HUES48 (cell line): ENCODE data around the gene CDC42EP1.
"Not testable (repeated sequence)": the region's sequence is repeated elsewhere in the genome, so short reads cannot be mapped to it uniquely, and the experiment has no call there.

Source experiments
- H3K27ac ChIP-seq: one replicate; pipeline ENCODE4 v1.7.0; 2013; ENCODE audit warnings: low read depth, low read length, inconsistent platforms
- H3K27me3 ChIP-seq: 2 replicates; pipeline ENCODE4 v1.6.1; 2013; ENCODE audit warnings: mild to moderate bottlenecking, low read length; ENCODE audit not compliant: control insufficient read depth, insufficient read depth
- H3K36me3 ChIP-seq: 2 replicates; pipeline ENCODE4 v1.6.1; 2013; ENCODE audit warnings: low read length; ENCODE audit not compliant: control insufficient read depth, insufficient read depth
- H3K4me1 ChIP-seq: 2 replicates; pipeline ENCODE4 v1.6.1; 2013; ENCODE audit warnings: mild to moderate bottlenecking, low read length; ENCODE audit not compliant: control insufficient read depth, insufficient read depth
- H3K4me3 ChIP-seq: 2 replicates; pipeline ENCODE4 v1.5.1; 2013; ENCODE audit warnings: mild to moderate bottlenecking, low read depth, low read length
- H3K9ac ChIP-seq: 2 replicates; pipeline ENCODE4 v1.6.1; 2013; ENCODE audit warnings: mild to moderate bottlenecking, low read depth, low read length, moderate library complexity
- H3K9me3 ChIP-seq: 2 replicates; pipeline ENCODE4 v1.6.1; 2013; ENCODE audit warnings: low read length; ENCODE audit not compliant: control insufficient read depth, insufficient read depth

CDC42EP1 gene

DNA sequence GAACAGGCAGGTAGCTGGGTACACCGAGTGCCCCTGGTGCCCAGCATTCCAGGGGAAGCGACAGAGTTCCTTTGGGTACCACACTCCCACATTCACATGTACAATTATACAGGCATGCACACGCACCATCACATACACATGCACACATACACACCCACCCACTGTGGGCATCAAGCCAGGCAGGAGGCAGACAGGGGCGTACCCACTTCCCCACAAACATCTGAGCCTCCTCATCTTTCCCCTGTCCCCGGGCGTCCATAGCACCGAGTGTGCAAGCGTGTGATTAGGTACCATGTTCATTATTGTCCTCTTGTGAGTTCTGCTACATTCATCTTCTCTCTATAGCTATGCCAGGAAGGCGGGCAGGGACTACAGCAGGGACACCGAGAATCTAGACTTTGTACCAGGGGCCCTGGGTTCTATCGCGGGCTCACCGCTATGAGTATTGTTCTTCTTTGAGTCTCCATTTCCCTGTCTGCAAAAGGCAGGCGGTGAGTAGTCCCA, 39.0 kb upstream of the CDC42EP1 start:
- no peak overlapping the region for H3K4me3 ChIP-seq
- H3K27ac ChIP-seq, result no peak overlapping the region
- no peak overlapping the region for H3K9ac ChIP-seq
- peaks cover 27% of the 10 kb centered on the region for H3K27me3 ChIP-seq
- H3K4me1 ChIP-seq, result peaks cover 4% of the 10 kb centered on the region; the same call in 1 of the 2 replicates
- no peaks in the 10 kb centered on the region for H3K36me3 ChIP-seq
- H3K9me3 ChIP-seq, result no peaks in the 10 kb centered on the region

DNA sequence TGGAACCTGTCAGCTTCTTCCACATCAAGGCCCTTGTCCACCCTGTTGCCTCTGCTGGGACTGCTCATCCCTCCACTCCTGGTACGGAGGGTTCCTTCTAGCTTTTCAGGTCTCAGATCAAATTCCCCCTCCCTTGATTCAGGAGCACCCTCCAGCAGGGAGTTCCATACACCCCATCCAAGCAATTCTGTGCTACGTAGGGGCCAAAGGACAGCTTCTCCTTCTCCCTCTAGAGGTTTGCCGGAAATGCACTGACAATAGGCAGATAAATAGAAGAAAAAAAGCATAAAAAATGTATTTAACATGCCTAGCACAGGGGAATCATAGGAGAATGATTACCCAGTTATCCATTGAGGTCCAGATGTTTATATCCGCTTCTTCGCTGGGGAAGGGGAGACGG, 37.8 kb upstream of the CDC42EP1 start:
- Histone ChIP-seq H3K4me1 (peaks cover 4% of the 10 kb centered on the region; the same call in 1 of the 2 replicates), H3K36me3 (no peaks in the 10 kb centered on the region), H3K4me3 (no peak overlapping the region), H3K9me3 (no peaks in the 10 kb centered on the region), H3K27me3 (peaks cover 27% of the 10 kb centered on the region), H3K9ac (no peak overlapping the region), H3K27ac (no peak overlapping the region)

DNA sequence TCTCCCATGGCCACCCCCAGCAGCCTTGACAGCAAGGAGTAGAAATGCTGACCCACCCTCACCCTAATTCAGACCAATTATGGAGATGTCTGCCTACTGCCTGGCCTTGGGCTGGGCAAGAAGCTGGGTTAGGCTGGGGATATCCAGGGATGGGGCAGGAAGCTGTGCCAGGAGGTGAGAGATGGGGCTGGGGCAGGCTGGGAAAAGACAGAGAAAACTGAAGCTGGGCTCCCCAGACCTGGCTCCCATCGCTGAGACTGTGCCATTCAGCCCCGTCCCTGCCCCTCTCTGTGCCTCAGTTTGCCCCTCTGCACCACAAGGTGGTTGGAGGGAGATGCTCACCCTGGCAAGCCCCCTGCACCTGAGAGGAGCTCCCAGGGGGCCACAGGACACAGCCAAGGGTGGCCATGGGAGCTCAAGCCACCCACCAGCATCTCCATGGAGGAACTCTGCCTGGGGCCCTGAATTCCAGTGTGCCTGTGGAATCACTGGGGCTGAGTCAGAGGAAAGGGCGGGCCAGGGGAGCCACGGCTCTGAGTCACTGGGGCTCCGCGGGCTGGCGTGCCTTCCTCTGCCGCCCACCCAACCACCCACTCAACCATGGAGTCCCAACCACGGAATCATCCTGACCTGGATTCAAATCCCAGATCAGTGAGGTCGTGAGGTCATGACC, 35.1 kb upstream of the CDC42EP1 start:
- Histone ChIP-seq H3K27ac (no peak overlapping the region), H3K27me3 (peaks cover 4% of the 10 kb centered on the region; the same call in 1 of the 2 replicates), H3K4me1 (no peaks in the 10 kb centered on the region), H3K36me3 (no peaks in the 10 kb centered on the region), H3K9ac (no peak overlapping the region), H3K4me3 (no peak overlapping the region), H3K9me3 (no peaks in the 10 kb centered on the region)

- no peak overlapping the region for H3K4me3 ChIP-seq
- H3K9me3 ChIP-seq, result no peaks in the 10 kb centered on the region
- no peak overlapping the region for H3K9ac ChIP-seq
- no peak overlapping the region for H3K27ac ChIP-seq
- no peaks in the 10 kb centered on the region for H3K36me3 ChIP-seq
- no peaks in the 10 kb centered on the region for H3K4me1 ChIP-seq
- peaks cover 3% of the 10 kb centered on the region; the same call in 1 of the 2 replicates for H3K27me3 ChIP-seq
These were observed 34.4 kb upstream of the CDC42EP1 start for GRCh38 chr22:37525746-37526350.

DNA sequence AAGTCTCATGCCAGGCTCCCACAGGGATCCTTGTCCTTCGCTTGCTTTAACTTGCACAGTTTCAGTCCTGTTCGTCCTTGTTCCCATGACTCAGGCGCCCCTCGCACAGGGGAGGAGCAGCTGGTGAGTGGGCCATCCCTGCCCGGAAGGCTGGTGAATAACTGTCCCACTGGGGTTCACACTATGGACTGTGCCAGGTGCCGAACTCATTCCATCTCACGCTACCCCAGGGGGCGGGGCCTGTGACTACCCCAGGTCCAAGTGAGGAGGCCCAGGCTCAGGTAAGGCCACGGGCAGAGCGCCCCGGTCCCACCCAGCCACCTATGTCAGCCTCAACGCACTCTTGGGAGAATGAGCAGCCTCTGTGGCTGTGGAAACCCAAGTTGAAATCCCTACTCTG, 33.9 kb upstream of the CDC42EP1 start:
- Histone ChIP-seq H3K27me3 (peaks cover under 1% of the 10 kb centered on the region; the same call in 1 of the 2 replicates), H3K4me1 (no peaks in the 10 kb centered on the region), H3K36me3 (no peaks in the 10 kb centered on the region), H3K27ac (no peak overlapping the region), H3K4me3 (no peak overlapping the region), H3K9ac (no peak overlapping the region), H3K9me3 (no peaks in the 10 kb centered on the region)

GRCh38 chr22:37527081-37527752, 33.1 kb upstream of the CDC42EP1 start:
- not testable (repeated sequence) for H3K4me1 ChIP-seq, H3K27ac ChIP-seq, H3K4me3 ChIP-seq, H3K27me3 ChIP-seq, H3K36me3 ChIP-seq, H3K9me3 ChIP-seq, H3K9ac ChIP-seq

DNA sequence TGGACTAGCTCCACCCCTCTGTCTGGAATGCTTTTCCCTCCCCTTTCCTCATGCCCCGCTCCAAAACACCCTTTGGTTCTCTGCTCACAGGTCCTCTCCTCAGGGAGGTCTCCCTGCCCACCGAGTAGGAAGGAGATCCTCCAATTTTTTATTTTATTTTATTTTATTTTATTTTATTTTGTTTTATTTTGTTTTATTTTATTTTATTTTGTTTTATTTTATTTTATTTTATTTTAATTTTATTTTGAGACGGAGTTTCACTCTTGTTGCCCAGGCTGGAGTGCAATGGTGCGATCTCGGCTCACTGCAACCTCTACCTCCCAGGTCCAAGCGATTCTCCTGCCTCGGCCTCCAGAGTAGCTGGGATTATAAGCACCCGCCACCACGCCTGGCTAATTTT, 32.3 kb upstream of the CDC42EP1 start:
- H3K27ac ChIP-seq, H3K4me3 ChIP-seq, H3K9ac ChIP-seq, H3K4me1 ChIP-seq, H3K36me3 ChIP-seq, H3K9me3 ChIP-seq, H3K27me3 ChIP-seq: not testable (repeated sequence)

GRCh38 chr22:37529652-37530345, 30.5 kb upstream of the CDC42EP1 start:
- Histone ChIP-seq H3K4me1 (no peaks in the 10 kb centered on the region), H3K27me3 (no peaks in the 10 kb centered on the region), H3K9me3 (no peaks in the 10 kb centered on the region), H3K27ac (no peak overlapping the region), H3K4me3 (no peak overlapping the region), H3K36me3 (no peaks in the 10 kb centered on the region), H3K9ac (no peak overlapping the region)

- Histone ChIP-seq H3K27ac (no peak overlapping the region), H3K4me3 (no peak overlapping the region), H3K9ac (no peak overlapping the region), H3K27me3 (no peaks in the 10 kb centered on the region), H3K9me3 (no peaks in the 10 kb centered on the region), H3K4me1 (no peaks in the 10 kb centered on the region), H3K36me3 (no peaks in the 10 kb centered on the region)
These were observed 26.3 kb upstream of the CDC42EP1 start for GRCh38 chr22:37533995-37534394.

DNA sequence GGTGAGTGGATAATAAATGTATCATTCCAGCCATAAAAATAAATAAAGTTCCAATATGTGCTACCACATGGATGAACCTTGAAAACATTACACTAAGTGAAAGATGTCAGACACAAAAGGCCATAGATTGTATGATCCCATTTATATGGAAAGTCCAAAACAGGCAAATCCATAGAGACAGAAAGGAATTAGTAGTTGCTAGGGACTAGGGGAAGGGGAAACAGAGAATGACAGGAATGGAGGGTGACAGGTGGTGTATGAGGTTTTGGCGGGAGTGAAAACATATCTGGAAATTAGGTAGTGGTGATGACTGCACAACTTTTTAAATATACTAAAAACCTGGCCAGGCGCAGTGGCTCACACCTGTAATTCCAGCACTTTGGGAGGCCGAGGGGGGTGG, 25.8 kb upstream of the CDC42EP1 start:
- Histone ChIP-seq H3K27me3 (no peaks in the 10 kb centered on the region), H3K9me3 (no peaks in the 10 kb centered on the region), H3K9ac (no peak overlapping the region), H3K4me3 (no peak overlapping the region), H3K4me1 (no peaks in the 10 kb centered on the region), H3K27ac (no peak overlapping the region), H3K36me3 (no peaks in the 10 kb centered on the region)

GRCh38 chr22:37535159-37535558, 25.1 kb upstream of the CDC42EP1 start:
- Histone ChIP-seq H3K4me1 (no peaks in the 10 kb centered on the region), H3K36me3 (no peaks in the 10 kb centered on the region), H3K27me3 (no peaks in the 10 kb centered on the region), H3K4me3 (no peak overlapping the region), H3K9ac (no peak overlapping the region), H3K9me3 (no peaks in the 10 kb centered on the region), H3K27ac (no peak overlapping the region)
